ENCODE measurements around the gene KIF26B.
A peak's percentile ranks its signal among the peaks of the same experiment; 100 is the strongest.

The KIF26B gene

GRCh38 chr1:245428681-245429080, 273.9 kb downstream of the KIF26B start:
- DNase-seq (ENCODE audit: low spot score) = no peak

- DNase-seq (ENCODE audit: low spot score) = no peak
Observed at GRCh38 chr1:245431706-245432105, 276.9 kb downstream of the KIF26B start.

- DNase-seq (ENCODE audit: low spot score) = no peak
Observed at GRCh38 chr1:245432228-245432875, 277.6 kb downstream of the KIF26B start.

GRCh38 chr1:245433561-245433960, 278.8 kb downstream of the KIF26B start:
- DNase-seq (ENCODE audit: low spot score) = no peak

- DNase-seq (ENCODE audit: low spot score) = peak; percentile 32
Observed at GRCh38 chr1:245434280-245434679, 279.5 kb downstream of the KIF26B start.

- no peak for DNase-seq (ENCODE audit: low spot score)
Observed at GRCh38 chr1:245436407-245436806, 281.6 kb downstream of the KIF26B start.

GRCh38 chr1:245437369-245438062, 282.7 kb downstream of the KIF26B start:
- no peak for DNase-seq (ENCODE audit: low spot score)

- DNase-seq (ENCODE audit: low spot score) = no peak
Observed at GRCh38 chr1:245440922-245441321, 286.1 kb downstream of the KIF26B start.

GRCh38 chr1:245441689-245442088, 286.9 kb downstream of the KIF26B start:
- no peak for DNase-seq (ENCODE audit: low spot score)

GRCh38 chr1:245444147-245444828, 289.5 kb downstream of the KIF26B start:
- no peak for DNase-seq (ENCODE audit: low spot score)

GRCh38 chr1:245444945-245445344, 290.2 kb downstream of the KIF26B start:
- no peak for DNase-seq (ENCODE audit: low spot score)

- no peak for DNase-seq (ENCODE audit: low spot score)
Observed at GRCh38 chr1:245448531-245448930, 293.7 kb downstream of the KIF26B start.

GRCh38 chr1:245448975-245449431, 294.2 kb downstream of the KIF26B start:
- DNase-seq (ENCODE audit: low spot score) = no peak

GRCh38 chr1:245453541-245453940, 298.8 kb downstream of the KIF26B start:
- DNase-seq (ENCODE audit: low spot score) = no peak

- no peak for DNase-seq (ENCODE audit: low spot score)
Observed at GRCh38 chr1:245454051-245454450, 299.3 kb downstream of the KIF26B start.

- no peak for DNase-seq (ENCODE audit: low spot score)
Observed at GRCh38 chr1:245457562-245457961, 302.8 kb downstream of the KIF26B start.

GRCh38 chr1:245458234-245458633, 303.4 kb downstream of the KIF26B start:
- no peak for DNase-seq (ENCODE audit: low spot score)

GRCh38 chr1:245458761-245459174, 304.0 kb downstream of the KIF26B start:
- DNase-seq (ENCODE audit: low spot score) = no peak

GRCh38 chr1:245459621-245460020, 304.8 kb downstream of the KIF26B start:
- no peak for DNase-seq (ENCODE audit: low spot score)

GRCh38 chr1:245461681-245462080, 306.9 kb downstream of the KIF26B start:
- no peak for DNase-seq (ENCODE audit: low spot score)

- no peak for DNase-seq (ENCODE audit: low spot score)
Observed at GRCh38 chr1:245462161-245462560, 307.4 kb downstream of the KIF26B start.

- DNase-seq (ENCODE audit: low spot score) = no peak
Observed at GRCh38 chr1:245463392-245464165, 308.8 kb downstream of the KIF26B start.

Measured in iPS-NIHi11 (cell line).